NCI-H2081 treated with DMSO at 0.1 percent for 48 hours (cell line): Measurements from ENCODE around the gene RPAP3.

Experiments used
- DNase-seq: peaks from one replicate; lab custom pipeline; 2025; lab: John Stamatoyannopoulos, UW

The RPAP3 gene

GRCh38 chr12:47721431-47721973 is 15.7 kb upstream of the RPAP3 start:
- DNase-seq = no peak

- no peak for DNase-seq
These were observed 12.7 kb upstream of the RPAP3 start for GRCh38 chr12:47718531-47718930.

DNA sequence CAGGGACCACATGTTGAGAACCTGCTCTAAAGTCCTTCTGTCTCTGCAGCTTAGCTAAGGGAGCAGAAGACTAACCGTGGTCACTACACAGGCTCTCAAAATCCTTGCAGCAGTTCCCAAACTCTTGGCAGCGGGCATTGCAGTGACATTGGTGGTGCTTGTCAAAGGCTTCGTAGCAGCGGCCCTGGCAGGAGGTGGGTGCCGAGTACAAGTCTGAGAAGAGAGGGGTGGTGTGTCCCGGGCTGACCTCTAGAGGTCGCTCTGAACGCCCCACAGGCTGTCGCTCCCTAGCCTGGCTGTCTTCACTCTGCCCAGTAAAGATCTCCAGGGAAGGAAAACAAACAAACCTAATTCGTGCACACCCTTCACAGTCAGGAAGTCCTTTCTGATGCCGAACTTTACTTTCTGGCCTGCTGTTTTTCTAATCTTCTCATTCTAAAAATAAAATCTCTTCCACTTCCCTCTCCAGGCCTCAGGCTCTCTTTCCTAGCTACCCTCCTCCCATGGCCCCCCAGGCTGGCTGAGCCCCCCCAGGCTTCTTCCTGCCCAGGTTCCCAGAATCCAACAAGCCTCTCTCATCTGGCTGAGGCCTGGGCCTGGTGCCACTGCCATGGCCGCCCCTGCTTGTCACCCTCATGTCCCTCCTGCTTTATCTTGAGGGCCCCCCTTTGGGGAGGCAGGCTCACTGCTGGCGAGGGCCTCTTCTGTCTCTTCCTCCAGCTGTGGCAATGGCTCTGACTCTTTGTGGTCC is 11.8 kb upstream of the RPAP3 start:
- DNase-seq = no peak

DNA sequence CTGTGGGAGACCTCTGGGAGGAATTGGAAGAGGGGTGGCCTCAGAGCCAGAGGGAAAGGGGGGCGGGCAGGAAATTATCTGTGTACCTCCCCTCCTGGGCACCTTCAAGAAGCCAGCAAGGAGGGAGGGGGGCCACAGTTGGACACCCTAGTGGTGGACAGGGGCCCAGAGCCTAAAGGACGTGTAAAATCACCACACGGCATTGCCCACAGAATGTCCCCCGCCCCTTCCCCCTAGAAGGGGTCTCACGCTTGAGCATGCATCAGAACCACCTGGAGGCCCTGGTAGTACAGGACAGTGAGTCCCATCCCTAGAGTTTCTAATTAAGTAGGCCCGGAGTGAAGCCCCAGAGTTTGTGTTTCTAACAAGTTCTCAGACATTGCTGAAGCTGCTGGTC is 11.2 kb upstream of the RPAP3 start:
- no peak for DNase-seq

GRCh38 chr12:47715877-47716548 is 10.2 kb upstream of the RPAP3 start:
- DNase-seq = no peak

DNA sequence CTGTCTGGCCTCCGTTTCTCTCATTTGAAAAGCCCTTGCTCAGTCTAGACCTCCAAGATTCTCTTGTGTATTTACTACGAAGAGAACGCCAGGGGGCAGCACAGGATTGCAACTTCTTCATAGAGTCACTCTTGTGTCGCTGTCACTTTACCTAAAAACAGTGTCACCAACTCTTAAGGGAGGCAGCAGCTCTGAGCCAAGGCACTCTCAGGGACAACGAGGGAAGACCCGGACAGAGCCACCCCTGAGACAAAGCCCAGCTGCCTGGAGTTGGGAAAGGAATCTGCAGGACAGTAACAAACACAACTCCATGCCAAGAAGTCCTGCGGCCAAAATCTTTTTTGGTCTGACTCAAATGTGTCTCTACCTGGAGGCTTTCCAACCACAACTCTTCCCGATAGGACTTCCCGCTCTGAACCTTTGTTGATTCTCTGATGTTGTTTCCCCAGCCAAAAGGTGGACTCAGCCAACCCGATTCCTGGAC is 9.6 kb upstream of the RPAP3 start:
- peak; percentile 33 for DNase-seq

- DNase-seq = no peak
These were observed 9.1 kb upstream of the RPAP3 start for GRCh38 chr12:47714826-47715386.

DNA sequence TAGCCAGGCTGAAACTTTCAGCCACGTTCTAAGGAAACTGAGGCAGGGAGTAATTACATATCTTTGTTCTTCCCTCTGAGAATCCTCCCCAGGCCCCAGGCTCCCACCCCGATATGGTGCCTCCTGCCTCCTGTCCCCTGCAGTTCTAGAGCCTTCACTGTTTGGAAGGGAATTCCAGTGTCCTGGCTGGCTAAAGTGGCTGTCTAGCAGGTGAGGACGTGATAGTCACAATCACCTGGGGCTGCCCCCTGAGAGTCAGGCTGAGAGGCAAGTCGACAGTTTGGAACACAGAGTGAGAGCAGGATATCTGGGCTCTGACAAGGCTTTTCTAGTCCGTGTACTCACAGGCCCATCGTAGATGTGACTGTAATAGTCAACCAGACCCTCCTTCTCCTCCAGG is 6.3 kb upstream of the RPAP3 start:
- DNase-seq = no peak

DNA sequence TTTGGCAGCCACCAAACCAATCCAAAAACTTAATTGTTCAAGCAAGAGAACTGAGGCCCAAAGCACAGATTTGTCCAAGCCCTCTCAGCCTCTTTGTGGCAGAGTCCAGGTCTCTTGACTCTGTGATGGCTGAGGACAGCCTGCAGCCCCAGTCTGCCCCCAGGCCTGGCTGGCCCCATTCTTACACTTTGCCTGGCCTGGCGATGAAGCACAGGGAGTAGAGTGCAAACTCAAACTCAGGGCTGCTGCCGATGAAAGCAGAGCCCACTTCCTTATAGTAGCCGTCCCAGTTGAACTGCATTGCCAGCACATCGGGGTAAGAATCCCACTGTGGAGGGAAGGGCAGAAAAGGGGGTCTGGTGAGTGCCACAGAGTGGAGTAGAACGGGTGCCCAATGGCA is 5.6 kb upstream of the RPAP3 start:
- no peak for DNase-seq

- DNase-seq = no peak
These were observed 4.4 kb upstream of the RPAP3 start for GRCh38 chr12:47710278-47710677.

DNA sequence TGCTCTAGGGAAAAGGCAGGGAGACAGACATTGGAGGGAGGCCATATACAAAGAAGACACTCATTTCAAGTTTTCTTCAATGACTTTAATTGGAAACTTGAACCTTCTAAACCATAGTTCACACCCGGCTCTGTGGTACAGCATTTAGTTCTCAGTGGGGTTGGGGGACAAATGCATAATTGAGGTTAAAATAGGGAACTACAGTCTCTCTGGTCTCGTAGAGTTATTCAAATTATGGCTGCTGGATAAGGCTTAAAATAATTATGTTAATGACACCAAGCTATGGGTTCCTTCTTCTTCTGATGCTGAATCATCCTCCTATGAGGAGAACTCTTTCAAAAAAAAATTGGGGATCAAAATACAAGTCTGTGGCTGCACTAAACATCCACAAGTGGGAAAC is 3.8 kb upstream of the RPAP3 start:
- DNase-seq = no peak

DNA sequence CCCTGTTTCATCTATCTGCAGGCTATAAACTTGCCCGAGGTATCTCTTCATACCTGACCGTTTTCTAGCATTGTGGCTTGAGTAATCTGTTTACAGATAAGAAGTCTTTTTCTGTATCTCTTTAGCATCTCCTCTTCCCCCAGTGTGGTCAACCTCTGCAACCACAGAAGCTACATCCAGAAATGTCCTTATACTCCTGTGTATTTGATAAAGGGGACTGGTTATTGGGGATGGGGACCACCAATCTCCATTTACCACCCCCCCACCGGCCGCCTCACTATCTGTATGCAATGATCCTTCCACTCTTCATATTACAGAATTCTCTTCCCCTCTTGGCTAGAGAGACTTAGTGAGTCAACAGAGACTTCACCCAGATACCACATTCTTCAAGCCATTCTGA is 3.4 kb upstream of the RPAP3 start:
- DNase-seq = no peak

DNA sequence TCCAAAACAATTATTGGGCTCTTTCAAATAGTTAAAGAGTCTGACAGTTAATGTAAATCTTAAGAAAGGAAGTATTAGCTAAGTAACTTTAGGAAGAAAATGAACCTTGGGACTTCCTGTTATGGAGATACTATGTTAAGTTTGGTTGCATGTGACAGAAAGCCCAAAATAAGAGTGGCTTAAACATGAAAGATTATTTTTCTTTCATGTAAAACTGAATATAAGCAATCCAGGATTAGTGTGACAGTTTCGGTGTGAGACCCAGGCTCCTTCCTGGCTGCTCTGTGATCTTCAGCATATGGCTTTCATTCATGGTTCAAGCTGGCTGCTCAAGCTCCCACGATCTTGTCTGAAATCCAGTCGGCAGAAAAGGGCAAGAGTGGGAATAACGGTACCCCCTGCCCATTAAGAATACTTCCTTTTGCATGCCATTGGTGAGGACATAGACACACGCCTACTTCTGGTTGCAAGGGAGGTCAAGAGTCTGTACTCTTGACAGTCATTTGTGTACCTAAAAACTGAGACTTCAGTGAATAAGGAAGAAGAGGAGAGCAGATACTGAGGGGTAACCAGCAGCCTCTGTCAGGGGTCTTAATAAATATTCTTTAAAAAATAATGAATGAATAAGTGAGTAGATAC is 2.2 kb upstream of the RPAP3 start:
- DNase-seq = no peak

GRCh38 chr12:47707355-47707754 is 1.5 kb upstream of the RPAP3 start:
- DNase-seq = no peak

DNA sequence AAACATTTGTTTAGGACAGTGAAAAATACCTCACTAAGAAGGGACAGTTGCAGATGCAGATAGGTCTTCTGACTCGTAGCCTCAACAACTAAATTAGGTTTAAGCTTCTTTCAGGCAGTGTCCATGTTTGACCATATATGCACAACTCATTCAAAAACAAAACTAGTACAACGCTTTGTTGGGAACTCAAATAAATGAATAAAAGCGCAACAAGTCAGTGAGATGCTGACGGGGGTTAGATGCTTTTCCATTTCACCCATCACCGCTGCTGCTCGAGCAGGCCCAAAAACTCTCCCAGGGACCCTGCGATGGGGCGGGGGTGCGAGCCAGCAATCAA is 633 bp downstream of the RPAP3 start:
- DNase-seq = no peak

DNA sequence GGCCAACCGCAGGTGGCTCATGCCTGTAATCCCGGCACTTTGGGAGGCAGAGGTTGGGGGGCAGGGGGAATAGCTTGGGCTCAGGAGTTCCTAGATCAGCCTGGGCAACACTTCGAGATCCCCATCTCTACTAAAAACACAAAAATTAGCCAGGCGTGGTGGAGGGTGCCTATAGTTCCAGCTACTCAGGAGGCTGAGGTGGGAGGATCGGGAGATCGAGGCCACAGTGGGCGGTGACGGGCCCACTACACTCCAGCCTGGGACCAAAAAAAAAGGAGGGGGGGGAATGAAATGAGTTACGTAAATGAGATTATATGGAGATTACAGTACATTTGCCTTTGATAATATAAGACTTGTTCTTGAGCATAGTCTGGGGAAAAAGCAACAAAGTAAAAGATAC is 1.1 kb downstream of the RPAP3 start:
- no peak for DNase-seq

DNA sequence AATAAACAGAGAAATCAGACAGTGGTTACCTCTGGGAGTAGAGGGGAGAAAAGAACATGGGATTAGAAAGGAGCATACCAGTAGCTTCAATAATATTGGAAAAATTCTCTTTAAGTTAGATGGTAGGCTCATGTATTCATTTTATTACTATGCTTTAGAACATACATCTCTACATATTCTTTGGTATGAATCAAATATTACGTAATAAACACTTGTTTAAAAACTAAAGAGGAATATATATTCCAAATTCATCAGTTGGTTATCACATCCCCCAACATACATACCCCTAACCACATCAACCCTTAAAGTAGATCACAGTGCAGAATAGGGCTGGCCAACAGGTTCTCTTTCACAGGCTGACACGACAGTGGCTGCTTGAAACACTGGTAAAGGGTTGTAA is 5.6 kb downstream of the RPAP3 start:
- no peak for DNase-seq

- DNase-seq = no peak
These were observed 7.2 kb downstream of the RPAP3 start for GRCh38 chr12:47698631-47699030.

- no peak for DNase-seq
These were observed 7.8 kb downstream of the RPAP3 start for GRCh38 chr12:47698055-47698454.

DNA sequence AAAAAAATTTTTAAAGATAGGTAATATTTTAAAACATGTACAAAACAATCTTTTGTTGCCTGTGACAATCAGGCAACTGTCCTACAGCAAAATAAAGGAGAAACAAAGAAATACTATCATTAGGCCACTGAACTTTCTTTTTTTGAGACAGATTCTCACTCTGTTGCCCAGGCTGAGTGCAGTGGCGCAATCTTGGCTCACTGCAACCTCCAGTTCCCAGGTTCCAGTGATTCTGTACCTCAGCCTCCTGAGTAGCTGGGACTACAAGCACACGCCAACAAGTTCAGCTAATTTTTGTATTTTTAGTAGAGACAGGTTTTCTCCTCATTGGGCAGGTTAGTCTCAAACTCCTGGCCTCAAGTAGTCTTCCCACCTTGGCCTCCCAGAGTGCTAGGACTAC is 16.6 kb downstream of the RPAP3 start:
- DNase-seq = no peak

DNA sequence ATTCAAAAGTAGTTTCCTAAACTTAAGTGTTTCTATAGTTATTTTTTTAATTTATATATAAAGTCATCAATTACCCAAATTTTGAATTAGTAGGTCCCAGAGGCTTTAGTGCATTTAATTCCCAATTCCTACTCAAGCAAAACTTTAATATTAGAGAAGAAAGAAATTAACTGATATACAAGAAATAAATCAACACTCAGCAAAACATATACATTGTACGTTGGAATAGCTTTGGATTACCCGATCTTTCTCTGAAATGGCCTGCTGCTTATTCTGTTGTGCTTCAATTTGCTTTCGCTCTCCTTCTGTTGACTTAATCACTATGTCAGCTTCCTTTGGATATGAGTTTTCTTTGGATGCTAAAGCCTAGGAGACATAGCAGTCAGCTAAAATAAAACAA is 18.2 kb downstream of the RPAP3 start:
- no peak for DNase-seq

DNA sequence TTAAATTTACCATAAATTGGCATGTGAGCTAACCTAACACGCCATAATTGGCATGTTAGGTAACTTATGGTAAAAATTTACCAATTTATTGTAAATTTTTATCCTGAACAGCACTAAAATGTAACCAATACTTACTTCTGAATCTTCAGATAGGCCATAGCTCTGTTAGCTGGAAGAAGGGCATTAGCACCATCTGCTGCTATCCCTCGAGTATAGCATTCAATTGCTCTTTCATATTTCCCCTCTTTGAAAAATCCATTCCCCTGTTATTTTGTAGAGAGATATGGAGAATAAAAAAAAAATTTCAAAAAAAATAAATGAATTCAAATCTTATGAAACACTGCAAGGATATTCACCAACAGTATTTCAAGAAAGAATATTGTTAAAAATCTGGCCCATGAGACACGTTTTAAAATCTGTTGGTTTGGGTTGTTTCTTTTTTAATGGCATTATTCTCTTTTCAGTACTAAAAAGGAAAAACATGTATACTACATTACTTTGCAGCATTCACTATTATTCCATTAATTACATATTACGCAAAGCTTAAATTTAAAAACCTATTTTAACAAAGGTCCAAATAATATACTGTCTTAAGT is 19.1 kb downstream of the RPAP3 start:
- DNase-seq = no peak
